GM21786 (cell line): Measurements from ENCODE around the gene DCLK2.

ENCODE experiments used
- ATAC-seq: cut with Tn5 transposase; IDR thresholded peaks from one replicate; pipeline ENCODE4 v1.9.1; 2021; ENCODE audit not compliant: unreplicated experiment

The DCLK2 gene

DNA sequence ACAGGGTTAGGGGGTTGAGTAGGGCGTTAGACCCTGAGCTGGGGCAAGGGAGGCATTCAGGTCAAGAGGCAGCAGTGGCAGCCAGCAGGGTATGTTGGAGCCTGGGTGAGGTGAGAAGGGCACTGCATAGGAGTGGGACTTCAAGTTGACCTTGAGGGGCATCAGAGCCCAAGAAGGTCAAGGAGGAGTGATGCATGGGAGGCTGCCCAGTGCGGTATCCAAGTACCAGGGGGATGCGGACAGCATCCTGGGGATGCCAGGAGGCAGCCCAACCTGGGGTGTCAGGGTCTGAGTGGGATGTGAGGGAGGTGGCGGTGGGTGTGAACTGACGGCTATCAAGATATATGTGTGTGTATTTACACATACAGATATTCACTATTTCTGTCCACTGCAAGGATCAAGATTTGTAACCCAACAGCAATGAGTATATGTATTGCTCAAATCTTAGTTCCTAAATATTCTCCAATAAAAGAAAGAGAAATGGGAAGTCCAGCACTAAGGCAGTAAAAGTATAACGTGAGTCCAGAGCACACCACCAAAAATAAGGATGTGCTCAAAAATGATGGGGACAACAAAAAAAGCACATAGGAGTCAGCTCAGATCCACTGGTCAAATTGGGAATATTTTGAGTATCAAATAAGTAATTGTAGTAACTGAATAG lies 9.8 kb upstream of the DCLK2 start:
- no peak for ATAC-seq

DNA sequence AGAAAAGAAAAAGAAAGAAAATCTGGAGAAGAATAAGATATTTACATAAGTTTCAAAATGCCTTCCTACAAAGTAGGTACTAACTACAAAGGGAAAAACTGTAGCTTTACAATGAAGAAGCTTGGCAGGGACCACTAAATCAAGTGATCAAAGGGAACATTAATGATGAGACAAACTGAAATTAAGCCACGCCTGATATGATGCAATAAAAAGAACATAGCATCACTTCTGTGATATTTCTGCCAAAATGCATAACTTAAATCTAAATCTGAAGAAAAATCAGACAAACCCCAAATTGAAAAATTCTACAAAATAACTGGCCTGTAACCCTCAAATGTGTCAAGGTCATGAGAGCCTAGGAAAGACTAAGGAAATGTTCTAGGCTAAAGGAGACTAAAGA lies 8.9 kb upstream of the DCLK2 start:
- no peak for ATAC-seq

DNA sequence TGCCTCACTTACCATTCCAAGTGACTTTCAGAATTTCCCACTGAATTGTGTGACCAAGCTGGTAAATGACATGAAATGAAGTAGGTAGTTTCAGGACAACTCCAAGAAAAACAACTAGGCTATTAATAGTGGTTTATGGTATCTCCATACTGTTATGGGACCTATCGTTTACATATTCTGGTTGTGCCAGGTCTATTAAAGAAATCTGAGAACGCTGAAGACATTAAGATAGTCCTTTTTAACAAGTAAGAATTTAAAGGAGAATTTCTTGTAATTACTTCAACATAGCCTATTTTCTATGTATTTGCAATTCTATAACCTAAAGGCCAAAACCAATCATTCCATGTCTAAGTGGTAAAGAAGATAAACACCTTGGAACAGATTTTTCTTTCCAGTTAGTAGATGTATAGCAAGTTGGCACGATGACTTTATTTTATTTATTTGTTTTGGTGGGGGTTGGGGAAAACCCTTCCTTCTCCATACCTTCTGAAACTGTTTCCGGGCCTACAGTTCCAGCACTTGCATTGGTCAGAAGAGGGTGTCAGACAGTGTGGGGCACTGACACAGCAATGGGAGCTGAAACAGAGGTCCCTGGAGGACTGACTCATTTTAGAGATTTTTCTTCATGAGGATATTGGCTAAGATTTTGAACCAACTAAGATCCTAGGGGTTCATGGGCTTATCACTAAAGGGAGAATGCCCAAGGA lies 7.6 kb upstream of the DCLK2 start:
- ATAC-seq, result no peak

DNA sequence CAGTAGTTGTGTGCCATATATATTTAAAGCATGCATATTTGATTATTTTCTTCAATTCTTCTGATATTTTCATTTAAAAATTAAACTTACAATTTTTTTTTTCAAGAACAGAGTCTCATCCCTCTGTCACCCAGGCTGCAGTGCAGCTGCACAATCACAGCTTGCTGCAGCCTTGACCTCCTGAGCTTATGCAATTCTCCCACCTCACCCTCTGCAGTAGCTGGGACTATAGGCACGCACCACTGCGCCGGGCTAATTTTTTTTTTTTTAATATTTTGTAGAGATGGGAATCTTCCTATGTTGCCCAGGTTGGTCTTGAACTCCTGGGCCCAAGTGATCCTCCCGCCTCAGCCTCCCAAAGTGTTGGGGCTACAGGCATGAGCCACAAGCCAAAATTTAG lies 5.8 kb upstream of the DCLK2 start:
- no peak for ATAC-seq

DNA sequence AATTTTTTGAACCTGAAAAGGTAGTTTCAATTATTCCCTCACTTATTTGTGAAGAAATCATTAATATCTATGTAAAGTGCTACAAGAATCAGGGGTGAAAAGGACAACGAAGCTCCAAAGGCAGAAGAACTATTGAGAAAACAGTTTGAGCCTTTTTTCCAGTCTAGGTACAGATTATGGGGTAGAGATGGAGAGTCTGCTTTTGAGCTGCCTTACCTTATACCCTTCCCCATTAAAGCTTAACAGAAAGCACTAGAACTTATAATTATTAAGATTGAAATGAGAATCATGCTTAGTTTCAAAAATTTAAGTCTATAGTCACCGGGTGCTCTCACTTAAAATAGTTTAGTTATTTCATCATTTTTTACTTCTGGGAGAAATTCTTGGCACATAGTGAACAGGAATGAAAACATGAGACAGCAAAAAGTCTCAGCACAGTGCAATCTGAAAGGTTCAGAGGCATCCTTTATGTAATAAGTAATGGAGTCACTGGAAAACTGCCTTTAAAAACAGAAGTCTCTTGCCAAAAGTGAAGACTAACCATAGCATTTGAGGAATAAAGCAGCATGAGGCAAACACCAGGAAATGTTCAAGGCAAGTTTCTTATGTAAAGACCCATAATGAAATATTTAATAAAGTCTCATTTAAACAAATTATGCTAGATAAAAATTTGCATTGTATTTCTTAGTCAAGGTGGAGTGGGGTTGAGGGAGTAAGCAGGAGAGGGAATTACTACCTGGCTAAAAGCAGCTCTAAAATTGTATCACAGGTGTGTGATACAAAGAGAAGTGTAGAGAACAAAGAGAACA lies 5.1 kb upstream of the DCLK2 start:
- ATAC-seq, result no peak

DNA sequence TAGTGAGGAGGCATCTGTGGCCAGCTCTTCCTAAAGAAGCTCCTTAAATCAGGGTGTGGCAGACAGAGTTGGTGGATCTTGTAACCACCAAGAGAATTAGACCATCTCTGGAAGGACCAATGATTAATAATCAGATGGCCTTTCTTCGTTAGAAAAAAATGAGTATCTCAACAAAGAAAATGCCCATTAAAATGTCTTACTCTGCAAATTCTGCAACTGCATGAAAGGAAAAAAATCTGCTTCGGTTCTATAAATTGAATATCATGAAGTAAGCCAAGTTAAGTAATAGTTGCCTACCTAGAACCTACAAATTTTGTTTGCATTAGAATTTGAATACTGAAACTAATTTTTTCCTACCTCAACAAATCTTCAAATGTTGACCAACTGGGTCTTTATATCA lies 4.2 kb upstream of the DCLK2 start:
- ATAC-seq, result no peak

DNA sequence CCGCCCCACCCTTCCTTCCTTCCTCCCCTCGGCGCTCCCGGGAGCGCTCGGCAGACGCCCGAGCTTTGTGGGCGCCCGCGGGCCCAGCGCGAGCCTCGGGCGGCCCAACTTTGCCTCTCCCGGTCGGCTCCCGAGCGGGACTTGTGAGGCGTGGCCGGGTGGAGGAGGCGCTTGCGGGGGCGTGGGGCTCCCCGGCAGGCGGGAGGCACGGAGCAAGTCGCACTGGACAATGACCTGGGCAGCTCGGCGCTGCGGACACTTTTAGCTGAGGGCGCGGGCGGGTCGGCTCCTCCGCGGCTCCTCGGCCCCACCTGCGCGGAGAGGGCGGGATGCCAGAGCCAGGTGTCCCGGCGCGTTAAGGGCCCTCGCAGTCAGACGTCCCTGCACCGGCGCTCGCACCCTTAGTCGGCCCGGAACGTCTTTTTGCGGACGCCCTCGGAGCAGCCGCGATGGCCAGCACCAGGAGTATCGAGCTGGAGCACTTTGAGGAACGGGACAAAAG lies 385 bp downstream of the DCLK2 start:
- ATAC-seq, result no peak

DNA sequence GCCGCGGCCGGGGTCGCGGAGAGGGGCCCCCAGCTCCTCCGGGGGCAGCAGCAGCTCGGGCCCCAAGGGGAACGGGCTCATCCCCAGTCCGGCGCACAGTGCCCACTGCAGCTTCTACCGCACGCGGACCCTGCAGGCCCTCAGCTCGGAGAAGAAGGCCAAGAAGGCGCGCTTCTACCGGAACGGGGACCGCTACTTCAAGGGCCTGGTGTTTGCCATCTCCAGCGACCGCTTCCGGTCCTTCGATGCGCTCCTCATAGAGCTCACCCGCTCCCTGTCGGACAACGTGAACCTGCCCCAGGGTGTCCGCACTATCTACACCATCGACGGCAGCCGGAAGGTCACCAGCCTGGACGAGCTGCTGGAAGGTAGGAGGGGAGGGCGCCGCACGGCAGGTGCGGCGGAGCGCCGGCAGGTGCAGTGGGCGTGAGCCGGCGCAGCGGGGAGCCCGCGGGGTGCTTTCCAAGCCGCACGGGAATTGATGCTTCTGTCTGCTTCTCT lies 886 bp downstream of the DCLK2 start:
- ATAC-seq, result peak; percentile 46

DNA sequence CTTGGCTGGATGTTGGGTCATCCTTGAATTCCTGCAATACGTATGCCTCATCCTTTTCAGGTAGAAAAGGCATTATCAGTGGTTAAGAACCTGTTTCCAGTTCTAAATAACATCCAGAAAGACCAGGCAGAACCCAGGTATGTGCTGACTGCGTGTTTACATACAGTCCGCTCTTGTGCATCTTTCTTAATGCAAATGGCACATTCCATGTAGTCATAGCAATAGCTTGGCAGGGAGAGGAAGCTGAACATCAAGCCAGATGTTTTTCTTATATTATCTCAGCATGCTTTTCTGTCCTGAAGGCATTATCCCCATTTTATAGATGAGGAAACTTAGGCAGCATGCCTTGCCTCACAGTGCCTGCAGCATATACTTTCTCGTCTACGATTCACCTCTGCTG lies 2.1 kb downstream of the DCLK2 start:
- no peak for ATAC-seq

DNA sequence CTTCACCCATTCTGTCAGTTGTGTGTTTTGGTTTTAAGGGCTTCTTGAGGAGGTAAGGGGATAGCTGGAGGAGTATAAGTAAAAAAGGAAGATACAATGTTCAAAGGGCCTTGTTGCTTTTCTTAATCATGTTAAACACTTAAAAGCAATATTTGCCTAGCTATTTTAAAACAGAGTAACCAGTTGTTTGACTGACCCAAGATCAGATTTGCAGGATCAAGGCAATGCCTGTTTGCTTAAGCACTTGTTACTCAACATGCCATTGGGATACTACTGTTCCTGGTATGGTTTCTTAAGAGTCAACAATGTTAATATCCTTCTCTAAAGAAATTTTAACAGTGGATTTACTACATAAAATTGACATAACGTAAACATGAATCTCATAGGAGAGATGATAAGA lies 2.6 kb downstream of the DCLK2 start:
- no peak for ATAC-seq

DNA sequence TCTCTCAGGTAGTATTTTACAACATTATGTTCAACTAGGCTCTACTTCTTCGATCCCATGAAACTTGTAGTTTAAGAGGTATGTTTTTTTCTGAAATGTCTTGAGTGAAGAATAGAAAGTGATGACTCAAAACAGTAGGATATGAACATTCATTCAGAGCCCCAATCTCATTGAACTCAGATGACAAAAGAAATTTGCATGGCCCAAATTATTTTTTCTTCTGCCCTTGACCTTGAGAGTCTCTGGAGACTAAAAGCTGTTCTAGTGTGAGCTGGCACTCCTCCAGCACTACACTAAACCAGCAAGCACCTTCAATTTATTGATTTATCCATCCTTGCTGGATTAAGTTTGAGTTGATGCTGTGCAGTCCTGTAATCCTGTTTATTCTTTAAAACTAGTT lies 4.0 kb downstream of the DCLK2 start:
- ATAC-seq, result peak; percentile 76

DNA sequence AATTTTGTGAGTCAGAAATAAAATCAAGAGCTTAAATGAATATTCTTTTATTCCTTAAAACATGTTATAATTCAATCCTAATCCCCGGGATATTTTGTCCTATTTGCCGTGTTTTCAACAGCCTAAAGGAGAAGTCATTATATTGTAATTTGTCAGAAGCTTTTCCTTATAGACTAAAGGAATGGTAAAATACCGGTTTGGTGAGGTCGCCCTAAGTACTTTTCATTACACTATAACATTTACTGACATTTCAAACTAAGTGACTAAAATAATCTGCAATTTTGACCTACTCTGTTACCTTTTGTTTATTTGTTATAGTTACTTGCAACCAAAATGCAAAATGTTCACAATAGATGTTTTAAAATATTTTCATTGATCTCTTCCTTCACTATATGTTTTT lies 8.8 kb downstream of the DCLK2 start:
- ATAC-seq, result no peak

DNA sequence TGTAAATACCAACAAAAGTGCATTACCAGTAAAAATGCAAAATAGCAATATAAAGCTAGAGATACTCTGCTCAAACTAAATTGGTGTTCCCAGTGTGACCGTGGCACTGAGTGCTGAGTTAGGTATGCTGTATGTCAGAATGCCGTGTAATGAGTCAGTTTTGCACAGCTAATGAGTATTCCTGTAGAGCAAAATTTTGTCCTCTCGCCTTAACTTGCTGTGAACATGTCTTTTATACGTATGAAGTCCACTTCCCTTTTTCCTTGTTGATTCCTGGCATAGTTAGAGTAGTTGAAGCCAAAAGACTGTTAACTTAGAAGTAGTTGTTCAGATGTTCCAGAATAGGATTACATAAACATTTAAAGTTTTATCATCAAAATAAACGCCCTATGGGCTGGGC lies 11.5 kb downstream of the DCLK2 start:
- ATAC-seq, result no peak

DNA sequence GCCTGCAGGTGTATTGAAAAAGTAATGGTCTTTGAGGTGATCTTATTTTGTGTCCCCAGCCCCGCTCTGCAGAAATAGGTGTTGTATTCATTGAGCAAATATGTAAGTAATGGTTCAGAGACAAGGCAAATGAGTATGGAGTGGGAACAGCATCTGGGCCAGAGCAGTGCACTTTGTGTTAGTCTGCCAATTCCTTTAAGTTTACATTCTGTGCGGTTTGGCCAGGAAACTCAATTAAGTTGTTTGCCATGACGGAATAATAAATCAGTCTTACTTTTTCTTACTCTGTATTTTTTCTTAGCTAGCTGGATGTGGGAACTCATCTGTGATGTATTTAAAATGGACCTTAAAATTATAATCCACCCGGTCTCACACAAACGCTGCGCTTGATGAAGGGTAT lies 12.6 kb downstream of the DCLK2 start:
- no peak for ATAC-seq

DNA sequence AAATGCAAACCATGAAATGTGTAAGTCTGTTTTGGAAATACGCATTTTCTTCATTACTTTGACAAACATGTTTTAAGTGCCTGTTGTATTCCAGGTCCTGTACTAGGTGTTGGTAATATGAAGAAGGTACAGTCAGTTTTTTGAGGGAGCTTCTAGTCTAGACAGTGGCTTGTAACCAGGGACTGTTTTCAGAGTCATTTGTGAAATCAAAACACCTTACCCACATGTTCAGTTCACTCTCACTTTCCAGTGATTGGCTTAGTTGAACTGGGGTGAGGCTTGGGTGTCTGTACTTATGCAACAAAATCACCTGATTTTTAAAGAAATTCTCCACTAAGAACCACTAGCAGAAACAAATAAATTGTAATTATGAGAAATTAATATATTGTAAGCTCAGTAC lies 16.4 kb downstream of the DCLK2 start:
- ATAC-seq, result no peak

DNA sequence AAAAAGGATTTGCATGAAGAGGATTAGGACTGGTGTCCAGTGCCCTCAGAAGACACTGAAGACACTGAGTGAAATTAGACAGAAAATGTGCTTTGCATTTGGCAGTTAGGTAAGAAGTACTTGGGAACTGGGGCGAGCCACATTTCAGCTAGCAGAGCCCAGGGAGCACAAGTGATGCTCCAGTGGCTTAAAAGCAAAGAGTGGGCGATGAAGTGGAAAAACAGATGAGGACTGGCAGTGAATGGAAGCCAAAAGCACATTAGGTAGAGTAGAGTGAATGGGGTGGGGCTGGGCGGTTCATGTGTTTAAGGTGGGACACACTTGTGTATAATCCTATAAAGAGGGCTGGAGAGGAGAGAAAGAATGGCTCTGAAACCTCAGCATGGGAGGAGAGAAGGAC lies 18.4 kb downstream of the DCLK2 start:
- no peak for ATAC-seq

DNA sequence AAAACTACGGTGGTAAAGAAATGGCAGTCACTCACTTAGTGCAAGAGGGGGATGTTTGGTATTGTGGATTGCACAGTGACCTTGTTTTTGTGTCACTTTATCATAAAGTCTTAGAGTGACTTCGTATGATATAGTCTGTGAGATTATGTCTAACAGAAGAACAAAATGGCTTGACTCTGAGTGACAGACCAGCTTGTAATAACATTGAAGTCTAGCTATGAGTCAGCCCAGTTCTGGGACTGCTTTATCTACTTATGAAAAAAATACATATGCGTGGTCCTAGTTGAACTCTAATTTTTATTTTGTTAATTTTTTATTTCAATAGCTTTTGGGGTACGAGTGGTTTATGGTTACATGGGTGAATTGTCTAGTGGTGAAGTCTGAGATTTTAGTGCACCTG lies 20.0 kb downstream of the DCLK2 start:
- no peak for ATAC-seq

DNA sequence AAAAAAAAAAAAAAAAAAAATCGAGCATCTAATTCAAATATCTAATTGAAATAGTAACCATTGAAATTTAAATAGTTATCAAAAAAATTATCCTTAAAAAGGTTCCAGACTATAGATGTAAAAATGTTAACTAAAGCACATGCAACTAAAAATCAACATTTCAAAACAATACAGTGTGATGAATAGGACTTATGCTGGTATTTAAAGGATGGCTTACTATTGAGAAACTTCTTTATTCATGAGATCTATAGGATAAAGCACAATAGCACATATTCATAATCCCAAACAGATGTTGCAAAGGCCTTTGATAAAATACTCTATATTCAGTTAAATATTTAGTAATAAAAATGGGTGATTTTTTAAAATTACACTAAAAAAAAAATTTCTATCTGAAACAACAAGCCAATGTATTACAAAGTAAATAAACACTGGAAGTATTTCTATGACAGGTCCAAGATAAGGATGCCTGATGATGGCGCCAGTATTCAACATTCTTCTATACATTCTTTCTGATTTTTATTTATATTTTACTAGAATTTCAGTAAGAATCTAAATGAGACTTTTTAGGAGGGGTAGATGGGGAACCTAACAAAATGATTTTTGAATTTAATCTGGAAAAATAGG lies 26.3 kb downstream of the DCLK2 start:
- no peak for ATAC-seq

DNA sequence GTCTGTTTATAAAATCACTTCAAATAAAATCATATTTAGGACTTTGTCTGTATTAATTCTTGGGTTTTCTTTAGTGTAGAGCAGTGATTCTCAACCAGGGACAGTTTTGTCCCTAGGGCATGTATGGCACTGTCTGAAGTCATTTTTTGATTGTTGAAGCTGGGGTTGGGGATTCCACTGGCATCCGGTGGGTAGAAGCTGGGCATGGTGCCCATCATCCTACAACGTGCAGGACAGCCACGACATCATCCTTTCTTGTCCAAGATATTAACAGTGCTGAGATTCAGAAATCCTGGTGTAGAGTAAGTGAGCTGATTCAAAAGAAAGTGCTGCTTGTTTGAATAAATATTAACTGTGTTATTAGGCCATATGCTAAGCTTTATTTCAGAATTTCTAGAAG lies 28.6 kb downstream of the DCLK2 start:
- no peak for ATAC-seq

DNA sequence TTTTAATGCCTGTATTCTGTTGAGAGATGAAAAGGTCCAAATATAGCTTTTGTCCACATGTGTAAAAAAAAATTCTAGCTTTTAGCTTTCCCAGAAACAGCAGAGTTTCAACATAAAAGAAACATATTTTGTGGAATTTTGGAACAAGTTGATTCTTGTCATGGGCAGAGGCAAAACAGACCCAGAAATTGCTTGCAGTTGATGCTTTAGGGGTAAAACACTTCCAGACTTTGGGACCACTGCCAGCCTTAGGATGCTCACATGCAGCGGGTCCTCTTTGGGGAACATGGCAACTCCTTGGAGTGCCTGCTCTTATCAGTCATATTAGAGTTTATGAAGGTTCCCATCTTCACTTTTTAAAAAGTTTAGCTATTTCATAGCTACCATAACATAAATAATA lies 30.4 kb downstream of the DCLK2 start:
- ATAC-seq, result no peak

DNA sequence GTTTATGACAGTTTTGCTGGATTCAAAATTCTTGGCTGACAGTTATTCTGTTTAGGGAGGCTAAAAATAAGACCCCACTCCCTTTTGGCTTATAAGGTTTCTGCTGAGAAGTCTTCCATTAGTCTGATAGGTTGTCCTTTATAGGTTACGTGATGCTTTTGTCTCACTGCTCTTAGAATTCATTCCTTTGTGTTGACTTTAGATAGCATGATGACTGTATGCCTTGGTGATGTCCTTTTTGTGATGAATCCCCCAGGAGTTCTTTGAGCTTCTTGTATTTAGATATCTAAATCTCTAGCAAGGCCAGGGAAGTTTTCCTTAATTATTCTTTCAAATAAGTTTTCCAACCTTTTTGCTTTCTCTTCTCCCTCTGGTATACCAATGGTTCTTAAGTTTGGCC lies 36.4 kb downstream of the DCLK2 start:
- ATAC-seq, result no peak
